BJ (cell line): ENCODE results near the gene KLC1. TPM values are rescaled to one million over a fixed set of nuclear protein-coding genes. Genes with fewer than 3 reads are reported as not detected.

Source experiments
- CTCF ChIA-PET: fragments of 350-600 bp; formaldehyde crosslinking; extraction: SDS; loops from one replicate; lab custom pipeline; 2021; ENCODE audit warnings: antibody characterized with exemption, inconsistent platforms; lab: Yijun Ruan, JAX
- POLR2A ChIA-PET: fragments of 300-600 bp; sonication (Branson Sonifier 250); formaldehyde crosslinking; extraction: SDS; loops from one replicate; lab custom pipeline; 2021; ENCODE audit warnings: antibody characterized with exemption; lab: Charles Lee
- DNase-seq: peaks from one replicate; pipeline ENCODE4 v3.0.0-alpha.2; 2011; ENCODE audit warnings: low read depth
- H3K27me3 ChIP-seq: 2 replicates; pipeline ENCODE4 v1.6.0; 2011; ENCODE audit warnings: low read length; ENCODE audit not compliant: control insufficient read depth, insufficient read depth
- H3K36me3 ChIP-seq: 2 replicates; pipeline ENCODE4 v1.5.1; 2011; ENCODE audit warnings: low read length; ENCODE audit not compliant: control insufficient read depth, insufficient read depth
- H3K4me3 ChIP-seq: 2 replicates; pipeline ENCODE4 v1.5.1; 2011; ENCODE audit warnings: low read depth, mild to moderate bottlenecking, control low read depth, low read length
- CTCF ChIP-seq: IDR thresholded peaks from 2 replicates; pipeline ENCODE4 v1.5.1; 2011; ENCODE audit warnings: low read depth, mild to moderate bottlenecking, control low read depth, inconsistent platforms, low read length, moderate library complexity; ENCODE audit not compliant: insufficient read depth
- polyA plus RNA-seq: library from polyadenylated mRNA; depleted of rRNA; stranded (reverse); fragments of >200 nt; gene quantifications from 2 replicates; pipeline ENCODE4 v1.2.3, GENCODE V29; 2011

Gene KLC1
- polyA plus RNA-seq, 1 experiment: 112 TPM

GRCh38 chr14:103699261-103699661 is 70.2 kb downstream of the KLC1 start:
- no peak for TF ChIP-seq CTCF
- ChIA-PET POLR2A (no interaction called here), CTCF (no interaction called here)
- Histone ChIP-seq H3K27me3 (no peaks in the 10 kb centered on the region), H3K36me3 (peaks cover 53% of the 10 kb centered on the region), H3K4me3 (no peak overlapping the region)
- DNase-seq: no peak

DNA sequence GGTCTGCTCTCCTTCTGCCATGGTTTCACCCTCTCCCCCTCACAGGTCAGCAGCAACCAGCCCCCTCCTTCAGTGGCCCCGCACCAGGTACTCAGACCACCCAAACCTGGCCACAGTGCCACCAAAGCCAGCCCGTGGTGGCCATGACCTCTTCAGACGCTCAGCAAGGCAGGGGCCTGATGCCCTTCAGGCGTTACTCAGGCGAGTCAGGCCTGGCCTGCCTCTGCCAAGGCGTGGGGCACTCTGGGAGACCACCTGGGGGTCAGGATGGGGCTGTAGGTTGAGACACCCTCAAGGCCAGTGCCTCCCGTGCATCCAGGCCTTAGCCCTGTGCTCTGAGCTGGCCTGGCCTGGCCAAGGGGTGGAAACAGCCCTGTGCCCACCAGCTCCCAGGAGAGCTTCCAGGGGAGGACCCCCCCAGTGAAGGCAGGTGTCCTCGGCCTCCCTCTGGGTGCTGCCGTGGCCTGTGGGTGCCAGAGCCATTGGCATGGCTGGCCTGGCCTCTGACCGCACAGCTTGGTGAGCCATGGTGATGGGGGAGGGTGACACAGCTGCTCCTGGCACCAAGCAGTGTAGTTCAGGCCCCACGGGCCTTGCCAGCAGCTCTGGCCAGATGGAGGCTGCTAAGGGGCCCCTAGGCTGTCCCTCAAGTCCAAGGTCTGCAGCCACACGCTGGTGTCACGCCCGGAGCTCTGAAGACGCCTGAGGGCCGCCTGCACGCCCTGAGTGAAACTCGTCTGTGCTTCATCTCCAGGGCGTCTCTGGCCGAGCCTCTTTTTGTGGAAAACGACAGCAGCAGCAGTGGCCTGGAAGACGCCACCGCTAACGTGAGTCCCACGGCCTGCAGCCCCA is 71.1 kb downstream of the KLC1 start:
- Histone ChIP-seq H3K36me3 (peaks cover 47% of the 10 kb centered on the region), H3K27me3 (no peaks in the 10 kb centered on the region), H3K4me3 (no peak overlapping the region)
- POLR2A ChIA-PET: no interaction called here
- DNase-seq: no peak
- CTCF ChIA-PET: no interaction called here
- TF ChIP-seq CTCF: no peak

DNA sequence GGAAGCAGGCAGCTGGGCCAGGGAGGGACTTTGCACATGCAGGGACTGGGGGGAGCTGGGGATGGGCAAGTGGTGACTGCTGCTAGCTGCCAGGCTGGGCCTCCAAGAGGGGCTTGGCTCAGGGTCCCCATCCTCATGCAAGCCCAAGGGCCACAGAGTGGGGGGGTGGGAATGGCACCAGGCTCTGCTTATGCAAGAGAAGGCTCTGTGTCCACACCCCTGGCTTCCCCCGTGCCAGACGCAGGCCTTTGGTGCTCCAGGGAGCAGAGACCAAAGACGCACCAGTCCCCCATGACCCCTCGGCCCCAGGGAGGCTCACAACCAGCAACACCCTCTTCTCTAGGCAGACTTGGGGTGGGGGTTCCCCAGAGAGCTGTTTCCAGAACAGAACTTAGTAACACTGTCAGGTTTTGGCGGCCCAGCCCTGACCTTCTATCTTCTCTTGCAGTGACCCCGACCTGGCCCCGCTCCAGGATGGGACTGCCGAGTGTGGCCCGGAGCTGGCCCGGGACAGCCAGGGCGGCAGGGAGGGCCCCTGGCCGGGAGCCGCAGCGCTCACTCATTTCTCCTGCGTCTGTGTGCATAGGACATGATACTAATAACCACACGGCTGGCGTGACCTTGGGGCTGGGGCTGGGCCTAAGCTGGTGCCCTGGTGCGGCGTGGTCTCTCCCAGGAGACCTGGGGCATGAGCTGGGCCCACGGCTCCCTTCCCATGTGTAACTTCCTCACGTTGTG is 71.9 kb downstream of the KLC1 start:
- ChIA-PET CTCF (no interaction called here), POLR2A (no interaction called here)
- Histone ChIP-seq H3K4me3 (no peak overlapping the region), H3K36me3 (peaks cover 48% of the 10 kb centered on the region), H3K27me3 (no peaks in the 10 kb centered on the region)
- no peak for DNase-seq
- no peak for TF ChIP-seq CTCF

DNA sequence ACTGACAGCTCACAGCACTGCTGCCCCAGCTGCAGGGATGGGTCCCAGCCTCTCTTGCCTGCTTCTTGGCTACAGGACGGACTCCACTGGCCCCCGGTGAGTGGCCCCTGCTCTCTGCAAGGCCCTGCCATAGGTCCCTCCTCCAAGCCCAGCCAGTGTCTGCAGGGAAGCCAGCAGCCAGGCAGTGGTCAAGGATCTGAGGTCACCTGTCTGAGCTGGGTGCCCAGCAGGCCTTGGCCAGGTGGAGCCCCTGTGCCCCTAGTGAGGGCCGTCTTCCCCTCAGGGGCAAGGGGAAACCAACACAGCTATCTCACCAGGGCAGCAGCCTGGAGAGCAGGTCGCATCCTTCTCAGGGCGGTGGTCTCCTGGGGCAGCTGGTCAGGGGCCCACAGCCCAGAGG is 73.1 kb downstream of the KLC1 start:
- Histone ChIP-seq H3K27me3 (no peaks in the 10 kb centered on the region), H3K4me3 (no peak overlapping the region), H3K36me3 (peaks cover 50% of the 10 kb centered on the region)
- DNase-seq: no peak
- no peak for TF ChIP-seq CTCF
- ChIA-PET CTCF (interaction anchor here (1.0 kb wide), 1 partner anchor 25 kb away, joined by 3 read pairs; no protein-coding TSS in a partner anchor), POLR2A (no interaction called here)
